Naive B cell (primary cell): ENCODE results near the gene LGALS14. TPM values are rescaled to one million over a fixed set of nuclear protein-coding genes. Genes with fewer than 3 reads are reported as not detected.
"Not testable (repeated sequence)": the region's sequence is repeated elsewhere in the genome, so short reads cannot be mapped to it uniquely, and the experiment has no call there.

Source experiments
- ATAC-seq, 2 donors: fragments of 150-1000 bp; cut with Tn5 transposase; 2 replicates each; pipeline ENCODE4 v1.10.0; 2021; ENCODE audit warnings: low read depth in 2 of 2, mild to moderate bottlenecking in 2 of 2, moderate library complexity in 2 of 2
- DNase-seq: peaks from one replicate; pipeline ENCODE4 v3.0.0; 2022
- H3K27ac Mint-ChIP-seq, 6 donors: one replicate each; pipeline ENCODE4 v1.8.0; 2020 to 2022; ENCODE audit warnings: mild to moderate bottlenecking in 6 of 6, mixed read lengths in 6 of 6, moderate library complexity in 5 of 6, inconsistent platforms in 2 of 6
- H3K27me3 Mint-ChIP-seq, 3 donors: one replicate each; pipeline ENCODE4 v1.8.0; 2021 to 2022; ENCODE audit warnings: mixed read lengths in 3 of 3, mild to moderate bottlenecking in 1 of 3
- H3K36me3 Mint-ChIP-seq, 2 donors: one replicate each; pipeline ENCODE4 v1.8.0; 2020 to 2022; ENCODE audit warnings: mixed read lengths in 2 of 2, inconsistent platforms in 1 of 2, mild to moderate bottlenecking in 1 of 2
- H3K4me1 Mint-ChIP-seq, 3 donors: one replicate each; pipeline ENCODE4 v1.8.0; 2020 to 2022; ENCODE audit warnings: mixed read lengths in 3 of 3, inconsistent platforms in 1 of 3, mild to moderate bottlenecking in 1 of 3, moderate library complexity in 1 of 3
- H3K4me3 Mint-ChIP-seq, 8 donors: one replicate each; pipeline ENCODE4 v1.8.0; 2020 to 2022; ENCODE audit warnings: mild to moderate bottlenecking in 8 of 8, mixed read lengths in 8 of 8, moderate library complexity in 8 of 8, inconsistent platforms in 2 of 8
- H3K9me3 Mint-ChIP-seq, 7 donors: one replicate each; pipeline ENCODE4 v1.8.0; 2020 to 2022; ENCODE audit warnings: mixed read lengths in 7 of 7, mild to moderate bottlenecking in 5 of 7, inconsistent platforms in 2 of 7, moderate library complexity in 1 of 7
- polyA plus RNA-seq, 6 donors: library from polyadenylated mRNA; unstranded; fragments of 300-500 nt; fragmentation: Illumina TruSeq; gene quantifications; one replicate each; pipeline ENCODE4 v1.2.3, GENCODE V29; 2021; ENCODE audit warnings: low read depth in 6 of 6

Gene LGALS14
- not detected for polyA plus RNA-seq

GRCh38 chr19:39704181-39705044 is at the start of gene LGALS14:
Gene LGALS14 (plus strand): TSS chr19:39704481. CDS start chr19:39704529, 48 bp downstream.
- Mint-ChIP-seq H3K27ac (peak within 1 kb of the TSS in 1 of 6 donors; percentile 39), H3K36me3 (no peaks in the 10 kb centered on the region), H3K4me1 (no peaks in the 10 kb centered on the region), H3K27me3 (peaks cover 30 to 42% (median 41%) of the 10 kb centered on the region in 3 donors), H3K4me3 (no peak within 1 kb of the TSS), H3K9me3 (peaks cover 0 to 3% (median 0%) of the 10 kb centered on the region in 7 donors)
- DNase-seq = no peak
- no peak for ATAC-seq

GRCh38 chr19:39655613-39656012 is 48.7 kb upstream of the LGALS14 start, which contains the start of gene LGALS16:
Gene LGALS16 (plus strand): TSS chr19:39655913. CDS start chr19:39655962, 49 bp downstream.
- Mint-ChIP-seq H3K27me3 (peaks cover 41 to 62% (median 50%) of the 10 kb centered on the region in 3 donors), H3K27ac (peak within 1 kb of the TSS in 1 of 6 donors; percentile 16), H3K9me3 (peaks cover 0 to 1% (median 0%) of the 10 kb centered on the region in 7 donors), H3K4me1 (no peaks in the 10 kb centered on the region), H3K4me3 (no peak within 1 kb of the TSS), H3K36me3 (no peaks in the 10 kb centered on the region)
- no peak for ATAC-seq
- no peak for DNase-seq

- peaks cover 36 to 54% (median 53%) of the 10 kb centered on the region in 3 donors for H3K27me3 Mint-ChIP-seq
- no peaks in the 10 kb centered on the region for H3K36me3 Mint-ChIP-seq
- no peak for ATAC-seq
Observed at GRCh38 chr19:39659791-39660190, 44.5 kb upstream of the LGALS14 start.

GRCh38 chr19:39660661-39661060 is 43.6 kb upstream of the LGALS14 start:
- Mint-ChIP-seq H3K27ac (no peak overlapping the region), H3K27me3 (peaks cover 33 to 58% (median 54%) of the 10 kb centered on the region in 3 donors), H3K4me1 (no peaks in the 10 kb centered on the region), H3K9me3 (peaks cover 0 to 11% (median 9%) of the 10 kb centered on the region in 7 donors), H3K4me3 (no peak overlapping the region), H3K36me3 (peaks cover 0 to under 1% of the 10 kb centered on the region in 2 donors)
- DNase-seq (no peak), ATAC-seq (no peak)

More at GRCh38 chr19:39659791-39660190, 44.5 kb upstream of the LGALS14 start:
- no peaks in the 10 kb centered on the region for H3K4me1 Mint-ChIP-seq
- peaks cover 0 to 2% (median under 1%) of the 10 kb centered on the region in 7 donors for H3K9me3 Mint-ChIP-seq
- no peak for DNase-seq
- peak overlapping the region in 1 of 8 donors; percentile 81 for H3K4me3 Mint-ChIP-seq
- H3K27ac Mint-ChIP-seq = no peak overlapping the region

GRCh38 chr19:39661565-39661964 is 42.7 kb upstream of the LGALS14 start:
- H3K27me3 Mint-ChIP-seq = peaks cover 32 to 57% (median 56%) of the 10 kb centered on the region in 3 donors
- no peak for ATAC-seq
- H3K27ac Mint-ChIP-seq = no peak overlapping the region
- no peaks in the 10 kb centered on the region for H3K4me1 Mint-ChIP-seq
- no peak overlapping the region for H3K4me3 Mint-ChIP-seq
- peaks cover 0 to 20% (median 16%) of the 10 kb centered on the region in 7 donors for H3K9me3 Mint-ChIP-seq
- DNase-seq = no peak
- peaks cover 3 to 5% of the 10 kb centered on the region in 2 donors for H3K36me3 Mint-ChIP-seq

GRCh38 chr19:39669860-39670259 is 34.4 kb upstream of the LGALS14 start:
- Mint-ChIP-seq H3K9me3 (peaks cover 0 to 21% (median 16%) of the 10 kb centered on the region in 7 donors), H3K27me3 (peaks cover 36 to 62% (median 40%) of the 10 kb centered on the region in 3 donors)
- not testable (repeated sequence) for H3K36me3 Mint-ChIP-seq, DNase-seq, H3K27ac Mint-ChIP-seq, H3K4me3 Mint-ChIP-seq, ATAC-seq, H3K4me1 Mint-ChIP-seq

- no peak overlapping the region for H3K27ac Mint-ChIP-seq
- H3K36me3 Mint-ChIP-seq = peaks cover 0 to 10% of the 10 kb centered on the region in 2 donors
- ATAC-seq = no peak
- peaks cover 35 to 60% (median 45%) of the 10 kb centered on the region in 3 donors for H3K27me3 Mint-ChIP-seq
- H3K9me3 Mint-ChIP-seq = peaks cover 0 to 10% (median 5%) of the 10 kb centered on the region in 7 donors
- no peak overlapping the region for H3K4me3 Mint-ChIP-seq
- H3K4me1 Mint-ChIP-seq = peaks cover 3 to 6% (median 5%) of the 10 kb centered on the region in 3 donors
- DNase-seq = no peak
Observed at GRCh38 chr19:39670998-39671397, 33.3 kb upstream of the LGALS14 start.

- Mint-ChIP-seq H3K9me3 (peaks cover 0 to 1% (median 0%) of the 10 kb centered on the region in 7 donors), H3K4me1 (peaks cover 3 to 6% (median 5%) of the 10 kb centered on the region in 3 donors), H3K36me3 (peaks cover 0 to 2% of the 10 kb centered on the region in 2 donors), H3K27ac (no peak overlapping the region), H3K4me3 (no peak overlapping the region), H3K27me3 (peaks cover 31 to 55% (median 39%) of the 10 kb centered on the region in 3 donors)
- DNase-seq = peak; percentile 37
- ATAC-seq = peak; percentile 71 to 74
Observed at GRCh38 chr19:39671739-39672363, 32.4 kb upstream of the LGALS14 start.

- no peak overlapping the region for H3K27ac Mint-ChIP-seq
- ATAC-seq (no peak), DNase-seq (no peak)
- no peaks in the 10 kb centered on the region for H3K9me3 Mint-ChIP-seq
- H3K36me3 Mint-ChIP-seq = no peaks in the 10 kb centered on the region
- peaks cover 3 to 6% (median 5%) of the 10 kb centered on the region in 3 donors for H3K4me1 Mint-ChIP-seq
- H3K4me3 Mint-ChIP-seq = no peak overlapping the region
- H3K27me3 Mint-ChIP-seq = peaks cover 24 to 49% (median 33%) of the 10 kb centered on the region in 3 donors
Observed at GRCh38 chr19:39672473-39672872, 31.8 kb upstream of the LGALS14 start.

- H3K27me3 Mint-ChIP-seq = peaks cover 34 to 53% (median 41%) of the 10 kb centered on the region in 3 donors
- H3K27ac Mint-ChIP-seq, H3K9me3 Mint-ChIP-seq, DNase-seq, H3K36me3 Mint-ChIP-seq, ATAC-seq, H3K4me3 Mint-ChIP-seq, H3K4me1 Mint-ChIP-seq: not testable (repeated sequence)
Observed at GRCh38 chr19:39673862-39674261, 30.4 kb upstream of the LGALS14 start.

GRCh38 chr19:39676004-39676403 is 28.3 kb upstream of the LGALS14 start:
- no peaks in the 10 kb centered on the region for H3K9me3 Mint-ChIP-seq
- no peak for DNase-seq
- peaks cover 34 to 63% (median 46%) of the 10 kb centered on the region in 3 donors for H3K27me3 Mint-ChIP-seq
- H3K36me3 Mint-ChIP-seq = peaks cover 0 to 4% of the 10 kb centered on the region in 2 donors
- ATAC-seq = no peak
- peaks cover 3 to 6% (median 5%) of the 10 kb centered on the region in 3 donors for H3K4me1 Mint-ChIP-seq
- H3K27ac Mint-ChIP-seq = no peak overlapping the region
- H3K4me3 Mint-ChIP-seq = no peak overlapping the region

GRCh38 chr19:39677961-39678889 is 26.1 kb upstream of the LGALS14 start:
- DNase-seq (no peak), ATAC-seq (no peak)
- Mint-ChIP-seq H3K9me3 (no peaks in the 10 kb centered on the region), H3K27ac (no peak overlapping the region), H3K4me1 (no peaks in the 10 kb centered on the region), H3K27me3 (peaks cover 31 to 60% (median 57%) of the 10 kb centered on the region in 3 donors), H3K36me3 (peaks cover 0 to 4% of the 10 kb centered on the region in 2 donors), H3K4me3 (no peak overlapping the region)
